ENCODE data around the gene SSTR3.

SSTR3 gene

DNA sequence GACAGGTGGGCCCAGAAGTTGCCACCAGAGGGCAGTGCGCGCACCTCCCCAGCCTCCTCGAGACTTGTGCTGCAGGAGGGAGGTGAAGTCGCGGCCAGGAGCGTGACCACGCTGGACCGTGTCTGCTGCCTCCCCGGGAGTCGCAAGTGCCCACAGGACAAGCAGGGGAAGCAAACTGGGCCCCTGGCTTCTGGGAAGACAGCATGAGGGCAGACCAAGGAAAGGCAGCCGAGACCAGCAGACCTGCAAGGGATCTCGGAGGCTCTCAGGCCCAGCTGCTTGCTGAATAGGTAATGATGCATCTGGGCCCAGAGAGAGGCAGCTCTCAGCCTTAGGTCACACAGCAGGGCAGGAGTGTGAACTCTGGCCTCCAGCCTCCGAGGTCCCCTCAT is 45.6 kb downstream of the SSTR3 start:
- H3K4me3 ChIP-seq (replicated peaks; ENCODE audit: low read depth, low read length), result no peak overlapping the region
- TF ChIP-seq, protein P1, sequence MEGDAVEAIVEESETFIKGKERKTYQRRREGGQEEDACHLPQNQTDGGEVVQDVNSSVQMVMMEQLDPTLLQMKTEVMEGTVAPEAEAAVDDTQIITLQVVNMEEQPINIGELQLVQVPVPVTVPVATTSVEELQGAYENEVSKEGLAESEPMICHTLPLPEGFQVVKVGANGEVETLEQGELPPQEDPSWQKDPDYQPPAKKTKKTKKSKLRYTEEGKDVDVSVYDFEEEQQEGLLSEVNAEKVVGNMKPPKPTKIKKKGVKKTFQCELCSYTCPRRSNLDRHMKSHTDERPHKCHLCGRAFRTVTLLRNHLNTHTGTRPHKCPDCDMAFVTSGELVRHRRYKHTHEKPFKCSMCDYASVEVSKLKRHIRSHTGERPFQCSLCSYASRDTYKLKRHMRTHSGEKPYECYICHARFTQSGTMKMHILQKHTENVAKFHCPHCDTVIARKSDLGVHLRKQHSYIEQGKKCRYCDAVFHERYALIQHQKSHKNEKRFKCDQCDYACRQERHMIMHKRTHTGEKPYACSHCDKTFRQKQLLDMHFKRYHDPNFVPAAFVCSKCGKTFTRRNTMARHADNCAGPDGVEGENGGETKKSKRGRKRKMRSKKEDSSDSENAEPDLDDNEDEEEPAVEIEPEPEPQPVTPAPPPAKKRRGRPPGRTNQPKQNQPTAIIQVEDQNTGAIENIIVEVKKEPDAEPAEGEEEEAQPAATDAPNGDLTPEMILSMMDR (IDR thresholded peaks at IDR 0.05; ENCODE audit: low read length, missing control alignments), result peak; percentile 93
- peak; percentile 81 for DNase-seq (ENCODE audit: low read depth)

DNA sequence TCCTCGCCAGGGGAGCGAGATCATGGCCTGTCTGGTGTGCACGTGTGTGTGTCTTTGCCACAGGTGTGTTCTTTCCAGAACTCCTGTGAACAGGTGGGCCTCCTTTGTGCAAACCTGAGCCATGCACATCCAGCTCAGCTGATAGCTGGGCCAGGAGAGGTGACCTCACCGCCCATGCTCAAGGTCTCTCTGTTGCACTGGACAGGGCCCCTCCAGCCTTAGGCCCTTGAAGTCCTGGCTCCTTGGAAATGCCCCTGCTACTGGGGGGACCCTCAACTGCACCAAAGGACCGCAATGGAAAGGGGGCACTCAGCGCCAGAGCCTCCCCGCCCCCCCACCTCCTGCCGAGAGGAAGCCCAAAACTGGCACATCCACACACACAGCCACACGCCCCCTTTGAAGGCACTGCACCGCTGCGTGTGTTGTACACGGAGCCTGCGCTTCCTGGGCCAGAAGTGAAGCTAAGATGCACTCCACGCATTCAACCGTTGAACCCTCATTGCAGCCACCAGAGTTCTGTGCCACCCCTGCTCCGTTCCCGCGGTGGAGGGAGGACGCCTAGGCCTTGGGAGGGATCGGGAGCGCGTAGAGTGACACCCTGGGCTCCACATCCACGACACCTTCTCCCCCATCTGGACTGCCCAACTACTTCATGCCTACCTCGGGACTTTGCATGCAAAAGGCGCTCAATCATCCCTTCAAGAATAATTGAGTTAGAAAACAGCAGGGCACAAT is 46.2 kb downstream of the SSTR3 start:
- TF ChIP-seq, protein P1 (IDR thresholded peaks at IDR 0.05; ENCODE audit: low read length, missing control alignments), result no peak
- H3K4me3 ChIP-seq (replicated peaks; ENCODE audit: low read depth, low read length), result no peak overlapping the region
- no peak for DNase-seq (ENCODE audit: low read depth)

DNA sequence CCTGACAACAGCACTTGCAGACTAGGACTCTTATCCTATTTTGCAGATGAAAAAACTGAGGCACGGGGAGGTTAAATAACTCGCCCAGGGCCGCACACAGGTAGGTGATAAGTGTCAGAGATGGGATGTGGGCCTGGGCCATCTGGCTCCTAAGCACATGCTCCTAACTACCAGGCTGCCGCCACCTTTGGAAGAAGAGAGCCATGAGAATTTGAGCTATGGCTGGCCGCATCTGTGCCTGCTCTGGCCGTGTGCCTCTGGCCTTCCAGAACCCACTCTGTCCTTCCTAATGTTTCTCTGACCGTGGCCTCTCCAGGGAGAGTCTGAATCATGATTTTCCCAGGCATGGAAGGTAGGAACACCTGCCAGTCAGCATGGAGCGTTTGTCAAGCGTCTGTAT is 47.2 kb downstream of the SSTR3 start:
- TF ChIP-seq, protein P1 (IDR thresholded peaks at IDR 0.05; ENCODE audit: low read length, missing control alignments), result no peak
- H3K4me3 ChIP-seq (replicated peaks; ENCODE audit: low read depth, low read length), result no peak overlapping the region
- DNase-seq (ENCODE audit: low read depth), result no peak

DNA sequence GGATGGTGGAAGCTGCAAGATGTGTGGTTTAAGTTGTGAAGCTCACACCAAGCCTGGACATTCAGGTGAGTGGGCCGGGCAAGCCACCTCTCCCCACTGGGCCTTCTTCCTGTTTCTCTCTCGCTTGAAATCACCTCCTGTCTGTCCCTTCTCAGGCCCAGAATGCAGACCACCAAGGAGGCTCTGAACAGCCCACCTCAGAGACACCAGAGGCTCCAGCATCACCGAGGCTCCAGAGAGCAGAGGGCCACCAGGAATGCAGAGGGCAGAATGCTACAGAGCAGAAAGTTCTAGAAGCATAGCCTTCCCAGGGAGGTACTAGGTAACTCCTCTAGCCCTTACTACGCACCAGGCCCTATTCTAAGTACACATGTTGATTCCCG is 47.8 kb downstream of the SSTR3 start:
- TF ChIP-seq, protein P1 (IDR thresholded peaks at IDR 0.05; ENCODE audit: low read length, missing control alignments), result no peak
- no peak overlapping the region for H3K4me3 ChIP-seq (replicated peaks; ENCODE audit: low read depth, low read length)
- no peak for DNase-seq (ENCODE audit: low read depth)

DNA sequence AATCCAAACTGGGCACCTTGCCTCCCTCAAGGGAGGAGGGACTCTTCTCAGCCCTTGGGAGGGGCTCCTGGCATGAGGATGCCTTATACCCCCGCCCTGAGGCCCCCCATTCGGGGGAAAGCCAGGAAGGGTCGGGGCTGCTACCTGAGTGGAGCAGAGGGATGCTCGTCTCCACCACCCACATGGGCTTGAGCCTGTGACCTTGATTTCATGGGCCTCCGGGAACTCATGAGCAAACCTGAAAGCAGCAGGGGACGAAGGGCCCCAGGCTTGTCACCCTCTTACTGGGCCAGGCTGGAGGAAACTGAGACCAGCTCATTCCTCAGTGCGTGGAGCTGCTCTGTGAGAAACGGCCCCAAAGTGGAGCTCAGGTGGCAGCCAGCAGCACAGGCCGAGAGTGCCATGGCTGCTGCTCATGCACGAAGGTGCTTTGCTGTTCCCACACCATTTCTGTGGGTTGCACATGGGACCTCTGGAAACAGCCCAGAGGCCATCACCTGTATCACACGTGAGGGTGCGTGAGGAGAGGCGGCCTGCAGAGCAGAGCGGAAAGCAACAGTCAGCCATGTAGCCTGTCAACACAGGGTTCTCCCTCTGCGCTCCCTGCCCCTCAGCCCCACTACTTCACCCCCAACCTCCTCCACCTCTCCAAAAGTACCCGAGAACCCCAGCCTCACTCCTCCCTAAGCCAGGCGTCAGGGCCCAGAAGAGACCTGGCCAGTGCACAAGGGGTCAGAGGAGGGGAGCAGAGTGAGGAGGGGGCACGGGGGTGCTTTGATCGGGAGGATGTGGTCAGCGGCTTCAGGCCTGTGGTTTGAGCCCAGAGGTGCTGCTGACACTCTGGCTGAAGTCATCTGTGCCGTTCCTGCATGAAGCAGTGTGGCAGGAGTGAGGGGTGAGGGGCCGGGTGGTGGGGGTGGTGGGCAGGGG is 48.4 kb downstream of the SSTR3 start:
- DNase-seq (ENCODE audit: low read depth), result no peak
- H3K4me3 ChIP-seq (replicated peaks; ENCODE audit: low read depth, low read length), result no peak overlapping the region
- TF ChIP-seq, protein P1 (IDR thresholded peaks at IDR 0.05; ENCODE audit: low read length, missing control alignments), result no peak

DNA sequence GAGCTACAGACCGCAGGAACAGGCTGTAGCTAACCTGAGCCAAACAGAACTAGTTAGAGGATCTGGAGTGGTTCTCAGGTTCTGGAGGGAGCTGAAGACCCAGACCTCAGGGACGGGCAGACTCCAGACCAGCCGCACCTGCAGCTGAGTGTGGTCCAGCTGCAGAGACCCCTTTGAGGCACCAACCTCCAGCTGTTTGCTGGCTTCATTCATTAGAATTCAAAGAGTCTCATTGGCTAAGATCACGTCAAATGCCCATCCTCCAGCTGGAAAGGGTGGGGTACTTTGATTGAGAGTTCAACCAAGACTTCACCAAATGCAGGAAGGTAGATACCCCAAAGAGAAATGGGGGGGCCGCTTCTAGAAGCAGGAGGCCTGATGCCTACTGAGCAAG is 49.2 kb downstream of the SSTR3 start:
- TF ChIP-seq, protein P1 (IDR thresholded peaks at IDR 0.05; ENCODE audit: low read length, missing control alignments), result no peak
- no peak overlapping the region for H3K4me3 ChIP-seq (replicated peaks; ENCODE audit: low read depth, low read length)
- DNase-seq (ENCODE audit: low read depth), result no peak
